GM12873 (cell line): Measurements from ENCODE around the gene PLXNB2.

Source experiments
- CTCF ChIP-seq: IDR thresholded peaks from 2 replicates; pipeline ENCODE4 v1.5.1; 2012; ENCODE audit warnings: low read depth, mild to moderate bottlenecking, moderate library complexity, low read length, control low read depth; ENCODE audit not compliant: insufficient read depth; ENCODE audit errors: missing control alignments

Gene PLXNB2

GRCh38 chr22:50228366-50228765, 79.1 kb downstream of the PLXNB2 start:
- TF ChIP-seq CTCF = no peak

GRCh38 chr22:50227579-50228215, 79.7 kb downstream of the PLXNB2 start:
- TF ChIP-seq CTCF = no peak

- TF ChIP-seq CTCF = no peak
Measured at GRCh38 chr22:50226875-50227165, 80.6 kb downstream of the PLXNB2 start.

GRCh38 chr22:50226063-50226874, 81.2 kb downstream of the PLXNB2 start:
- TF ChIP-seq CTCF = no peak

GRCh38 chr22:50225200-50225969, 82.1 kb downstream of the PLXNB2 start:
- TF ChIP-seq CTCF = no peak
